A549 (cell line): ENCODE results near the gene GPR62. TPM values are rescaled to one million over a fixed set of nuclear protein-coding genes. Genes with fewer than 3 reads are reported as not detected.

ENCODE experiments used
- ATAC-seq, 2 experiments: fragments of 200-7000 bp in 1 of 2; fragments of >200 bp in 1 of 2; cut with Nextera tagmentation in 1 of 2; cut with Tn5 transposase in 1 of 2; 3 replicates each; pipeline versions ENCODE4 v1.8.0 to v1.9.1; 2018 to 2020; ENCODE audit warnings: mild to moderate bottlenecking in 1 of 2, moderate library complexity in 1 of 2
- CTCF ChIA-PET: fragments of 300-600 bp; sonication (Branson Sonifier 250); formaldehyde crosslinking; extraction: SDS; loops from one replicate; lab custom pipeline; 2021; ENCODE audit warnings: antibody characterized with exemption, inconsistent platforms; lab: Yijun Ruan, JAX
- POLR2A ChIA-PET: fragments of 350-600 bp; formaldehyde crosslinking; extraction: SDS; loops from one replicate; lab custom pipeline; 2021; ENCODE audit warnings: antibody characterized with exemption, inconsistent platforms; lab: Yijun Ruan, JAX
- DNase-seq, 2 experiments: peaks; one replicate each; pipeline versions ENCODE4 v3.0.0 to v3.0.0-alpha.2; 2011 to 2016; ENCODE audit warnings: low read depth in 1 of 2, low spot score in 1 of 2
- FAIRE-seq: peaks from 2 replicates; lab custom pipeline; 2011; peaks lifted over from hg19 to GRCh38; lab: Jason Lieb, UNC
- H3K27ac ChIP-seq, 2 experiments: fragments of >200 bp; sonication (Bioruptor Twin); formaldehyde crosslinking; 3 replicates each; pipeline ENCODE4 v1.5.1; 2016 to 2017
- H3K4me1 ChIP-seq: fragments of >200 bp; sonication (Bioruptor Twin); formaldehyde crosslinking; 3 replicates; pipeline ENCODE4 v1.6.1; 2016
- H3K4me2 ChIP-seq: fragments of >200 bp; sonication (Bioruptor Twin); formaldehyde crosslinking; 3 replicates; pipeline ENCODE4 v1.6.1; 2016
- H3K4me3 ChIP-seq: fragments of >200 bp; sonication (Bioruptor Twin); formaldehyde crosslinking; 3 replicates; pipeline ENCODE4 v1.5.1; 2016
- H3K9me3 ChIP-seq: fragments of >200 bp; sonication (Bioruptor Twin); formaldehyde crosslinking; 3 replicates; pipeline ENCODE4 v1.6.1; 2016
- CBX2 ChIP-seq: fragments of 200-600 bp; sonication (generic); IDR thresholded peaks from 2 replicates; pipeline ENCODE4 v1.6.1; 2016; ENCODE audit warnings: low read depth, mild to moderate bottlenecking, borderline replicate concordance
- CBX8 ChIP-seq: fragments of 200-600 bp; sonication (generic); IDR thresholded peaks from 2 replicates; pipeline ENCODE4 v1.6.1; 2016
- CEBPB ChIP-seq, 2 experiments: fragments of >200 bp in 1 of 2; sonication (Bioruptor Twin) in 1 of 2; formaldehyde crosslinking in 1 of 2; IDR thresholded peaks; 2 replicates each; pipeline ENCODE4 v1.6.1; 2012 to 2016
- CHD4 ChIP-seq: fragments of 200-600 bp; sonication (generic); IDR thresholded peaks from 2 replicates; pipeline ENCODE4 v1.6.1; 2016; ENCODE audit warnings: antibody characterized with exemption, mild to moderate bottlenecking, borderline replicate concordance
- EHF ChIP-seq: fragments of 250-450 bp; sonication (Bioruptor Pico); IDR thresholded peaks from 2 replicates; pipeline ENCODE4 v1.5.0; 2020; ENCODE audit warnings: mild to moderate bottlenecking
- EHMT2 ChIP-seq: fragments of 200-600 bp; sonication (generic); IDR thresholded peaks from 2 replicates; pipeline ENCODE4 v1.6.1; 2016; ENCODE audit warnings: antibody characterized with exemption, low read depth, mild to moderate bottlenecking, moderate library complexity
- EP300 ChIP-seq, 2 experiments: fragments of >200 bp; sonication (Bioruptor Twin); formaldehyde crosslinking; IDR thresholded peaks; 2 replicates in 1 of 2; 3 replicates in 1 of 2; pipeline ENCODE4 v1.6.1; 2016 to 2017
- FOSB ChIP-seq: fragments of 250-450 bp; sonication (Bioruptor Pico); IDR thresholded peaks from 2 replicates; pipeline ENCODE4 v1.5.0; 2020; ENCODE audit warnings: mild to moderate bottlenecking, moderate library complexity
- FOXS1 ChIP-seq: fragments of 250-450 bp; sonication (Bioruptor Pico); IDR thresholded peaks from 2 replicates; pipeline ENCODE4 v1.5.0; 2020; ENCODE audit warnings: mild to moderate bottlenecking, moderate library complexity
- HOXB13 ChIP-seq: fragments of 250-450 bp; sonication (Bioruptor Pico); IDR thresholded peaks from 2 replicates; pipeline ENCODE4 v1.5.0; 2020; ENCODE audit warnings: low read depth, mild to moderate bottlenecking, moderate library complexity
- JUNB ChIP-seq: fragments of >200 bp; sonication (Bioruptor Twin); formaldehyde crosslinking; IDR thresholded peaks from 2 replicates; pipeline ENCODE4 v1.6.1; 2016
- KDM1A ChIP-seq: fragments of 200-600 bp; sonication (generic); IDR thresholded peaks from 2 replicates; pipeline ENCODE4 v1.6.1; 2016; ENCODE audit warnings: low read depth, mild to moderate bottlenecking
- KDM5A ChIP-seq: fragments of 200-600 bp; sonication (generic); IDR thresholded peaks from 2 replicates; pipeline ENCODE4 v1.6.1; 2016; ENCODE audit warnings: antibody characterized with exemption, mild to moderate bottlenecking
- POLR2AphosphoS2 ChIP-seq: conservative IDR thresholded peaks from 2 replicates; pipeline ENCODE4 v1.6.1; 2012; ENCODE audit warnings: low read length, improper control_type of control experiment, inconsistent platforms
- RARB ChIP-seq: fragments of 250-450 bp; sonication (Bioruptor Pico); IDR thresholded peaks from 2 replicates; pipeline ENCODE4 v1.8.0; 2021; ENCODE audit warnings: mild to moderate bottlenecking, moderate library complexity
- RNF2 ChIP-seq: fragments of 200-600 bp; sonication (generic); IDR thresholded peaks from 2 replicates; pipeline ENCODE4 v1.6.1; 2016; ENCODE audit warnings: low read depth, mild to moderate bottlenecking, antibody characterized with exemption, moderate library complexity, borderline replicate concordance
- SMC3 ChIP-seq: fragments of >200 bp; sonication (Bioruptor Twin); formaldehyde crosslinking; IDR thresholded peaks from 3 replicates; pipeline ENCODE4 v1.6.1; 2018; ENCODE audit warnings: inconsistent platforms
- SREBF2 ChIP-seq: fragments of 450-650 bp; IDR thresholded peaks from 2 replicates; pipeline ENCODE4 v1.6.1; 2014; ENCODE audit warnings: mild to moderate bottlenecking, moderate library complexity
- ZFP36 ChIP-seq: fragments of 450-650 bp; IDR thresholded peaks from 2 replicates; pipeline ENCODE4 v1.6.1; 2014; ENCODE audit warnings: borderline replicate concordance; ENCODE audit not compliant: partially characterized antibody
- ZSCAN20 ChIP-seq: fragments of 250-450 bp; sonication (Bioruptor Pico); IDR thresholded peaks from 2 replicates; pipeline ENCODE4 v1.8.0; 2022; ENCODE audit warnings: mild to moderate bottlenecking, moderate library complexity
- WGBS: methylation state at CpG from one replicate; pipeline ENCODE4 v1.1.6; 2017; ENCODE audit errors: missing lambda C conversion rate; 5-methylcytosine and 5-hydroxymethylcytosine counted together
- polyA plus RNA-seq, 4 experiments: library from polyadenylated mRNA; depleted of rRNA in 3 of 4; stranded (reverse); fragments of >200 nt; fragmentation: RNase III in 1 of 4; extraction: RNeasy Plus Mini Kit Qiagen cat#74134 plus additional on column Dnase treatment in 1 of 4; gene quantifications; 2 replicates in 3 of 4; 3 replicates in 1 of 4; pipeline ENCODE4 v1.2.3, GENCODE V29; 2011 to 2017
- TF ChIP-seq, protein P1 (sequence below): fragments of 250-450 bp; sonication (Bioruptor Pico); IDR thresholded peaks from 2 replicates; pipeline ENCODE4 v1.5.0; 2021; ENCODE audit warnings: mild to moderate bottlenecking, moderate library complexity, borderline replicate concordance
- TF ChIP-seq, protein P2 (sequence below): fragments of >200 bp; sonication (Bioruptor Twin); formaldehyde crosslinking; IDR thresholded peaks from 3 replicates; pipeline ENCODE4 v1.5.1; 2016
- TF ChIP-seq, protein P3 (sequence below): fragments of >200 bp; sonication (Bioruptor Twin); formaldehyde crosslinking; IDR thresholded peaks from 3 replicates; pipeline ENCODE4 v1.6.1; 2016
- TF ChIP-seq, protein P4 (sequence below): IDR thresholded peaks from 2 replicates; pipeline ENCODE4 v1.6.1; 2012

Gene GPR62
- polyA plus RNA-seq, 2 of the 4 experiments (the other 2 are of a cell fraction), result 0.05 TPM; not detected in 1

DNA sequence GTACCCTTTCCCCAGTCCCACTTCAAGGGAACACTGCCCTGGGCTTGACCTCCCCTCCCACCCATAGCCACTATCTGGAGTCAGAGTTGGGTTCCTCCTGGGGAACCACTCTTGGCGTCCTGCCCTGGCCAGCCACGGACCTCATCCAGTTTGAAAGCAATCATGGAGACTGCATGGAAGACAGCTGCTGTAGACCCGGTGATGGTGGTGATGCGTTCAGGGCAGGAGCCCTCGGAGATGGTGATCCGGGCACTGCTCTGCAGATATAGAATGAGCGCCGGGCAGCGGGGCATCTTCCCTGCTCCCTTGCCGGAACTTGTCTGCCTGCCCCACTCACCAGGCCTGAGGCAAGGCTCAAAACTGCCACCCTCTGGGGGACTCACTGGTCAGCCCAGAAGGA, 5.2 kb downstream of the GPR62 start:
- no peak for ATAC-seq
- FAIRE-seq, result no peak
- POLR2A ChIA-PET, result no interaction called here
- TF ChIP-seq FOSB (CRISPR knock-in tag) (no peak), KDM5A (no peak), EHF (CRISPR knock-in tag) (no peak), RNF2 (no peak), CBX8 (no peak)
- Histone ChIP-seq H3K4me2 (no peak overlapping the region), H3K9me3 (no peaks in the 10 kb centered on the region), H3K4me1 (no peaks in the 10 kb centered on the region), H3K4me3 (no peak overlapping the region), H3K27ac (no peak overlapping the region)
- WGBS, result 85% methylated on average over 4 of the region's 10 CpGs
- no peak for DNase-seq
- CTCF ChIA-PET, result interaction anchor here (3.0 to 5.4 kb wide), 2 partner anchors 14 to 18 kb away, joined by 21 to 36 read pairs; partner anchors contain the start of genes ABHD14A, ABHD14B, PARP3 and RRP9

DNA sequence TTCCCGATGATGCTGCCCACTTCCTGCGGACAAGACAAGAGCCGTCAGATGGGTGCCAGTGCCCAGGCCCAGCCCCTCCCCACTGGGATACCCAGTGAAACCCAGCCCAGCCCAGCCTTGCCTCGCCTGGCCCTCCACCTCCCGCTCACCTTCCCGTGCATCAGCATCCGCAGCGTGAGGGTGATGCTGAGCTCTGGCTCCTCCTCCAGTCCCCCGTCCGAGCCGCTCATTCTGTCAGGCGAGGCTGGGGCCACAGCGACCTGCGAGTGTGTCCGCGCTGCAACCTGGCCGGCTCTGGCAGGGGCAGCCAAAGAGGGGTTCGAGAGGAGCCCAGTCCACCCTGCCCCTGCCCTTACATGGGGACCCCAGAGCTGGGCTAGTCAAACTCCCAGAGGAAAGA, 5.8 kb downstream of the GPR62 start:
- no peak for FAIRE-seq
- WGBS, result 86% methylated on average over 7 of the region's 18 CpGs

DNA sequence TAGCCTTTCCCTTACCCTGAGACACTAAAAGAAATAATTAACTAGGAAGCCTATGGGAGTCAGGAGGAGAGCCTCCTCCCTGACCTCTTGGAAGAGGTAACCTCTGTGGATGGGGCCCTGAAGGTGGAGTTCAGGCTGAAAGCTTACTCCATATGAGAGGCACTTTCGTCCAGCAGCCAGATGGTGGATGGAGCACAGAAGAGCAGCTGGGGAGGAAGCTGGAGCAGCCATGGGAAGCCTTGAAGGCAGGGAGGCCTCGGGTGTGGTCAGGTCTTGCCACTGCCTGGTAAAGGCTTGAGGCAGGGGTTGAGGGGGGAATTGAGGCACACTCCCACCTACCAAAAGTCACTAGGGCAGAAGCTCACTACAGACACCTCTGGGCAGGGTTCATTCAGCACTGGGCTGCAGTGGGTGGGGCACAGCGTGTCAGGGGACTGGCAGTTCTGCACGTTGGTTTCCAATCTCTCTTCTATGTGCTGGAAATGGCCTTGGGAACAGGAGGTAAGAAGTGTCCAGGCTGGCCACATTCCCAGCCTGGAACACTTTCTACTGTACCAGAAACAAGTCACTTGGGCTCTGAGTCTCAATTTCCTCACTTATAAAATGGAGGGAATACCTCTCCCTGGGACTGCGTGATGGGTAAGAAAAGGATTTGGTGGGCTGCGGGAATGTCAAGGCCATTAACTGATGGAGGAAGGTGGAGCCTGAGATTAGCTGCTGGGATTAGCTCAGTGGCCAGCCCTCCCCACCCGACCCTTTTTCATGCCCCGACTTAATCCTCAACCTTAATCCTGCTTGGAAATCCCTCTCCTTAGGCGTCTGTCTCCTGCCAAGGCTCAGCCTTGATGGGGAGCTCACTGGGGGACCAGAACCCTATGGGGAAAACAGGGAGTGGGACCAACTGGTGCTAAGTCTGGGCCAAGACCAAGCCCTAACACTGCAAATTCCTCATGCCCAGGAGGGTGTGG, 6.7 kb downstream of the GPR62 start:
- ATAC-seq (no peak), FAIRE-seq (no peak), DNase-seq (no peak)
- H3K4me1 ChIP-seq, result peaks cover 4% of the 10 kb centered on the region; the same call in 2 of the 3 replicates
- 74% methylated on average over 6 of the region's 9 CpGs for WGBS
- no peak overlapping the region for H3K27ac ChIP-seq
- ChIA-PET CTCF (interaction anchor here (0.7 to 5.4 kb wide), 4 partner anchors 12 to 161 kb away, joined by 3 to 36 read pairs (median 14); partner anchors contain the start of genes ABHD14A, ABHD14B, ACY1 and PARP3), POLR2A (interaction anchor here (1.3 kb wide), 1 partner anchor 12 kb away, joined by 3 read pairs; the partner anchor contains the start of gene ABHD14B)
- no peaks in the 10 kb centered on the region for H3K9me3 ChIP-seq
- no peak overlapping the region for H3K4me2 ChIP-seq
- H3K4me3 ChIP-seq, result no peak overlapping the region
- TF ChIP-seq, protein P1, sequence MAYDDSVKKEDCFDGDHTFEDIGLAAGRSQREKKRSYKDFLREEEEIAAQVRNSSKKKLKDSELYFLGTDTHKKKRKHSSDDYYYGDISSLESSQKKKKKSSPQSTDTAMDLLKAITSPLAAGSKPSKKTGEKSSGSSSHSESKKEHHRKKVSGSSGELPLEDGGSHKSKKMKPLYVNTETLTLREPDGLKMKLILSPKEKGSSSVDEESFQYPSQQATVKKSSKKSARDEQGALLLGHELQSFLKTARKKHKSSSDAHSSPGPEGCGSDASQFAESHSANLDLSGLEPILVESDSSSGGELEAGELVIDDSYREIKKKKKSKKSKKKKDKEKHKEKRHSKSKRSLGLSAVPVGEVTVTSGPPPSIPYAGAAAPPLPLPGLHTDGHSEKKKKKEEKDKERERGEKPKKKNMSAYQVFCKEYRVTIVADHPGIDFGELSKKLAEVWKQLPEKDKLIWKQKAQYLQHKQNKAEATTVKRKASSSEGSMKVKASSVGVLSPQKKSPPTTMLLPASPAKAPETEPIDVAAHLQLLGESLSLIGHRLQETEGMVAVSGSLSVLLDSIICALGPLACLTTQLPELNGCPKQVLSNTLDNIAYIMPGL (CRISPR knock-in tag), result no peak
- TF ChIP-seq ZSCAN20 (CRISPR knock-in tag) (no peak), SMC3 (no peak), HOXB13 (CRISPR knock-in tag) (no peak), ZFP36 (no peak), FOXS1 (CRISPR knock-in tag) (no peak), POLR2AphosphoS2 (no peak), KDM1A (no peak), CHD4 (no peak)
- TF ChIP-seq, protein P2, sequence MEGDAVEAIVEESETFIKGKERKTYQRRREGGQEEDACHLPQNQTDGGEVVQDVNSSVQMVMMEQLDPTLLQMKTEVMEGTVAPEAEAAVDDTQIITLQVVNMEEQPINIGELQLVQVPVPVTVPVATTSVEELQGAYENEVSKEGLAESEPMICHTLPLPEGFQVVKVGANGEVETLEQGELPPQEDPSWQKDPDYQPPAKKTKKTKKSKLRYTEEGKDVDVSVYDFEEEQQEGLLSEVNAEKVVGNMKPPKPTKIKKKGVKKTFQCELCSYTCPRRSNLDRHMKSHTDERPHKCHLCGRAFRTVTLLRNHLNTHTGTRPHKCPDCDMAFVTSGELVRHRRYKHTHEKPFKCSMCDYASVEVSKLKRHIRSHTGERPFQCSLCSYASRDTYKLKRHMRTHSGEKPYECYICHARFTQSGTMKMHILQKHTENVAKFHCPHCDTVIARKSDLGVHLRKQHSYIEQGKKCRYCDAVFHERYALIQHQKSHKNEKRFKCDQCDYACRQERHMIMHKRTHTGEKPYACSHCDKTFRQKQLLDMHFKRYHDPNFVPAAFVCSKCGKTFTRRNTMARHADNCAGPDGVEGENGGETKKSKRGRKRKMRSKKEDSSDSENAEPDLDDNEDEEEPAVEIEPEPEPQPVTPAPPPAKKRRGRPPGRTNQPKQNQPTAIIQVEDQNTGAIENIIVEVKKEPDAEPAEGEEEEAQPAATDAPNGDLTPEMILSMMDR, result no peak

More for the DNA sequence above, 5.8 kb downstream of the GPR62 start:
- no peaks in the 10 kb centered on the region for H3K4me1 ChIP-seq
- H3K27ac ChIP-seq, result no peak overlapping the region
- POLR2A ChIA-PET, result no interaction called here
- CTCF ChIA-PET, result interaction anchor here (1.4 to 5.4 kb wide), 3 partner anchors 13 to 22 kb away, joined by 6 to 36 read pairs (median 21); partner anchors contain the start of genes ABHD14A, ABHD14B, ACY1 and PARP3
- H3K4me3 ChIP-seq, result no peak overlapping the region
- ATAC-seq (no peak), DNase-seq (no peak)
- TF ChIP-seq CBX8 (no peak), ZFP36 (no peak), EHMT2 (no peak), CEBPB (IDR thresholded peaks at IDR 0.05) (no peak), JUNB (no peak), RARB (no peak), CBX2 (no peak), EP300 (IDR thresholded peaks at IDR 0.05) (no peak), POLR2AphosphoS2 (no peak), SREBF2 (no peak)
- TF ChIP-seq, protein P3, sequence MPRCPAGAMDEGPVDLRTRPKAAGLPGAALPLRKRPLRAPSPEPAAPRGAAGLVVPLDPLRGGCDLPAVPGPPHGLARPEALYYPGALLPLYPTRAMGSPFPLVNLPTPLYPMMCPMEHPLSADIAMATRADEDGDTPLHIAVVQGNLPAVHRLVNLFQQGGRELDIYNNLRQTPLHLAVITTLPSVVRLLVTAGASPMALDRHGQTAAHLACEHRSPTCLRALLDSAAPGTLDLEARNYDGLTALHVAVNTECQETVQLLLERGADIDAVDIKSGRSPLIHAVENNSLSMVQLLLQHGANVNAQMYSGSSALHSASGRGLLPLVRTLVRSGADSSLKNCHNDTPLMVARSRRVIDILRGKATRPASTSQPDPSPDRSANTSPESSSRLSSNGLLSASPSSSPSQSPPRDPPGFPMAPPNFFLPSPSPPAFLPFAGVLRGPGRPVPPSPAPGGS, result no peak
- TF ChIP-seq, protein P2, result no peak
- TF ChIP-seq, protein P4, sequence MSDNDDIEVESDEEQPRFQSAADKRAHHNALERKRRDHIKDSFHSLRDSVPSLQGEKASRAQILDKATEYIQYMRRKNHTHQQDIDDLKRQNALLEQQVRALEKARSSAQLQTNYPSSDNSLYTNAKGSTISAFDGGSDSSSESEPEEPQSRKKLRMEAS, result no peak
- H3K4me2 ChIP-seq, result no peak overlapping the region
- no peaks in the 10 kb centered on the region for H3K9me3 ChIP-seq
